ENCODE data around the gene ADIRF. TPM values are rescaled to one million over a fixed set of nuclear protein-coding genes. Genes with fewer than 3 reads are reported as not detected.

The ADIRF gene
- total and polyA plus RNA-seq, 10 donors, result 23.9 to 139 (median 56.7) TPM

- intact Hi-C loops (cut with DNase I; ENCODE audit: low total_unique reads), result no loop called here
- Histone ChIP-seq H3K4me1 (peaks cover 23 to 62% (median 50%) of the 10 kb centered on the region in 6 donors), H3K9me3 (no peaks in the 10 kb centered on the region), H3K36me3 (peaks cover 0 to 20% (median 0%) of the 10 kb centered on the region in 6 donors), H3K27me3 (replicated peaks in 1 of 7) (peaks cover 0 to 27% (median 0%) of the 10 kb centered on the region in 7 donors), H3K4me3 (no peak overlapping the region), H3K27ac (no peak overlapping the region)
- DNase-seq, result peak; percentile 59
- 80 to 91% (median 88%) methylated on average over 5 to 7 of the region's 7 CpGs for WGBS, 5 donors
- TF ChIP-seq POLR2A (IDR thresholded peaks at IDR 0.05), result no peak
- TF ChIP-seq POLR2AphosphoS5 (IDR thresholded peaks at IDR 0.05), result no peak
- TF ChIP-seq CTCF (IDR thresholded peaks at IDR 0.05 in 8 of 11, conservative IDR thresholded peaks at IDR 0.05 in 3 of 11), result no peak
These were observed 5.3 kb upstream of the ADIRF start for GRCh38 chr10:86962981-86963310.

GRCh38 chr10:86963341-86963919 lies 4.9 kb upstream of the ADIRF start:
- Histone ChIP-seq H3K27ac (no peak overlapping the region), H3K4me3 (no peak overlapping the region), H3K36me3 (peaks cover 0 to 20% (median 0%) of the 10 kb centered on the region in 6 donors), H3K4me1 (peaks cover 25 to 62% (median 51%) of the 10 kb centered on the region in 6 donors), H3K27me3 (replicated peaks in 1 of 7) (peaks cover 0 to 32% (median 0%) of the 10 kb centered on the region in 7 donors), H3K9me3 (no peaks in the 10 kb centered on the region)
- intact Hi-C loops (cut with DNase I; ENCODE audit: low total_unique reads), result no loop called here
- WGBS, 5 donors, result 91 to 99% (median 92%) methylated on average over 11 to 12 of the region's 12 CpGs
- TF ChIP-seq POLR2A (IDR thresholded peaks at IDR 0.05), result no peak
- TF ChIP-seq POLR2AphosphoS5 (IDR thresholded peaks at IDR 0.05), result no peak
- TF ChIP-seq CTCF (IDR thresholded peaks at IDR 0.05 in 8 of 11, conservative IDR thresholded peaks at IDR 0.05 in 3 of 11), result no peak
- DNase-seq, result peak; percentile 51

GRCh38 chr10:86964061-86964846 lies 4.0 kb upstream of the ADIRF start:
- Histone ChIP-seq H3K4me3 (no peak overlapping the region), H3K4me1 (peaks cover 28 to 62% (median 53%) of the 10 kb centered on the region in 6 donors), H3K27me3 (replicated peaks in 1 of 7) (peaks cover 0 to 34% (median 2%) of the 10 kb centered on the region in 7 donors), H3K9me3 (no peaks in the 10 kb centered on the region), H3K27ac (no peak overlapping the region), H3K36me3 (peaks cover 0 to 20% (median 0%) of the 10 kb centered on the region in 6 donors)
- TF ChIP-seq CTCF (IDR thresholded peaks at IDR 0.05 in 8 of 11, conservative IDR thresholded peaks at IDR 0.05 in 3 of 11) (no peak), POLR2AphosphoS5 (IDR thresholded peaks at IDR 0.05) (peak in 2 of 3 donors; percentile 14 to 37), POLR2A (IDR thresholded peaks at IDR 0.05) (no peak)
- intact Hi-C loops (cut with DNase I; ENCODE audit: low total_unique reads), result no loop called here
- DNase-seq, result peak; percentile 74
- WGBS, 5 donors, result 84 to 90% (median 86%) methylated on average over 6 to 13 of the region's 13 CpGs

- TF ChIP-seq POLR2A (IDR thresholded peaks at IDR 0.05) (no peak), CTCF (IDR thresholded peaks at IDR 0.05 in 8 of 11, conservative IDR thresholded peaks at IDR 0.05 in 3 of 11) (no peak)
- intact Hi-C loops (cut with DNase I; ENCODE audit: low total_unique reads), result no loop called here
- H3K4me1 ChIP-seq, result peaks cover 27 to 62% (median 54%) of the 10 kb centered on the region in 6 donors
- peaks cover 0 to 35% (median 6%) of the 10 kb centered on the region in 7 donors for H3K27me3 ChIP-seq (replicated peaks in 1 of 7)
- peaks cover 0 to 20% (median 0%) of the 10 kb centered on the region in 6 donors for H3K36me3 ChIP-seq
- no peaks in the 10 kb centered on the region for H3K9me3 ChIP-seq
- no peak overlapping the region for H3K4me3 ChIP-seq
- no peak overlapping the region for H3K27ac ChIP-seq
- DNase-seq, result no peak
- 86 to 97% (median 91%) methylated on average over 2 of the region's 2 CpGs for WGBS, 5 donors
These were observed 3.5 kb upstream of the ADIRF start for GRCh38 chr10:86964847-86965190.

Data from spleen (tissue), 11 donors.